Keratinocyte (primary cell): Measurements from ENCODE around the gene PCAT6. TPM values are rescaled to one million over a fixed set of nuclear protein-coding genes. Genes with fewer than 3 reads are reported as not detected.

Experiments used
- DNase-seq: peaks from one replicate; pipeline ENCODE4 v3.0.0-alpha.2; 2011; ENCODE audit warnings: low read depth, missing footprints, low spot score
- FAIRE-seq: peaks from 2 replicates; lab custom pipeline; 2011; peaks lifted over from hg19 to GRCh38; lab: Jason Lieb, UNC
- H2AFZ ChIP-seq: 2 replicates; pipeline ENCODE4 v1.6.0; 2012; ENCODE audit warnings: low read length, control low read depth, inconsistent platforms; ENCODE audit not compliant: control insufficient read depth
- H3K27ac ChIP-seq: 2 replicates; pipeline ENCODE4 v1.5.1; 2011; ENCODE audit warnings: low read length; ENCODE audit not compliant: control insufficient read depth, insufficient read depth
- H3K27me3 ChIP-seq: 3 replicates; pipeline ENCODE4 v1.6.0; 2011; ENCODE audit warnings: low read length; ENCODE audit not compliant: control insufficient read depth, insufficient read depth; ENCODE audit errors: extremely low read depth
- H3K36me3 ChIP-seq, 2 experiments: 2 replicates in 1 of 2; 3 replicates in 1 of 2; pipeline ENCODE4 v1.5.1; 2011; ENCODE audit warnings: low read length in 2 of 2, mild to moderate bottlenecking in 1 of 2; ENCODE audit not compliant: control insufficient read depth in 2 of 2, insufficient read depth in 2 of 2; ENCODE audit errors: extremely low read depth in 1 of 2
- H3K4me1 ChIP-seq: 3 replicates; pipeline ENCODE4 v1.5.1; 2011; ENCODE audit warnings: low read length; ENCODE audit not compliant: control insufficient read depth, insufficient read depth; ENCODE audit errors: extremely low read depth
- H3K4me2 ChIP-seq: 3 replicates; pipeline ENCODE4 v1.6.0; 2011; ENCODE audit warnings: low read depth, low read length; ENCODE audit not compliant: control insufficient read depth, insufficient read depth; ENCODE audit errors: extremely low read depth
- H3K4me3 ChIP-seq, 3 experiments: fragments of 200-600 bp in 1 of 3; sonication (generic) in 1 of 3; 2 replicates in 2 of 3; 3 replicates in 1 of 3; pipeline ENCODE4 v1.5.1; 2011 to 2016; ENCODE audit warnings: low read length in 3 of 3, mild to moderate bottlenecking in 3 of 3, control low read depth in 2 of 3, inconsistent platforms in 1 of 3, low read depth in 1 of 3, mixed read lengths in 1 of 3, mixed run types in 1 of 3, moderate library complexity in 1 of 3; ENCODE audit not compliant: control insufficient read depth in 2 of 3, insufficient read depth in 2 of 3; ENCODE audit errors: extremely low read depth in 1 of 3
- H3K79me2 ChIP-seq: 2 replicates; pipeline ENCODE4 v1.6.0; 2012; ENCODE audit warnings: low read length; ENCODE audit not compliant: control insufficient read depth, insufficient read depth
- H3K9ac ChIP-seq: 3 replicates; pipeline ENCODE4 v1.6.0; 2011; ENCODE audit warnings: low read length; ENCODE audit not compliant: control insufficient read depth, insufficient read depth; ENCODE audit errors: extremely low read depth
- H3K9me1 ChIP-seq: 3 replicates; pipeline ENCODE4 v1.6.0; 2011; ENCODE audit warnings: low read length; ENCODE audit not compliant: control insufficient read depth, insufficient read depth; ENCODE audit errors: extremely low read depth
- H3K9me3 ChIP-seq: 2 replicates; pipeline ENCODE4 v1.5.1; 2012; ENCODE audit warnings: low read depth, low read length; ENCODE audit not compliant: control insufficient read depth
- H4K20me1 ChIP-seq: 3 replicates; pipeline ENCODE4 v1.6.0; 2011; ENCODE audit warnings: low read length; ENCODE audit not compliant: control insufficient read depth, insufficient read depth; ENCODE audit errors: extremely low read depth
- EZH2 ChIP-seq: IDR thresholded peaks from one replicate; pipeline ENCODE4 v1.6.1; 2012; ENCODE audit warnings: inconsistent platforms, mild to moderate bottlenecking, low read length, moderate library complexity
- dilution Hi-C: fragments of 300-500 bp; cut with MboI; formaldehyde crosslinking; loops from one replicate; pipeline ENCODE4 v1.7.0; 2020; ENCODE audit warnings: low sequenced_read_pairs; ENCODE audit not compliant: extremely low pct_ligation_motif_present
- polyA plus RNA-seq, 5 experiments: library from polyadenylated mRNA; depleted of rRNA in 3 of 5; stranded (reverse) in 3 of 5; stranded (forward) in 1 of 5; unstranded in 1 of 5; fragments of >200 nt; gene quantifications; 1 replicate in 1 of 5; 2 replicates in 3 of 5; 3 replicates in 1 of 5; pipeline versions ENCODE4 v1.2.1 to v1.2.3, GENCODE V29; 2011 to 2012; ENCODE audit warnings: missing spikeins in 2 of 5, low read depth in 1 of 5, low replicate concordance in 1 of 5
- TF ChIP-seq, protein P1 (sequence below), 3 experiments: IDR thresholded peaks in 1 of 3; conservative IDR thresholded peaks in 1 of 3; optimal IDR thresholded peaks in 1 of 3; 2 replicates in 2 of 3; 3 replicates in 1 of 3; pipeline versions ENCODE3 to v1.5.1; 2011; ENCODE audit warnings: low read length in 3 of 3, mild to moderate bottlenecking in 3 of 3, moderate library complexity in 2 of 3, control low read depth in 1 of 3, inconsistent platforms in 1 of 3; ENCODE audit not compliant: insufficient read depth in 2 of 3; ENCODE audit errors: extremely low read depth in 1 of 3

The PCAT6 gene
- polyA plus RNA-seq, 1 donor (not counting 4 experiments of a cell fraction or from before 2014, with no cell fraction given), result 1.6 TPM

DNA sequence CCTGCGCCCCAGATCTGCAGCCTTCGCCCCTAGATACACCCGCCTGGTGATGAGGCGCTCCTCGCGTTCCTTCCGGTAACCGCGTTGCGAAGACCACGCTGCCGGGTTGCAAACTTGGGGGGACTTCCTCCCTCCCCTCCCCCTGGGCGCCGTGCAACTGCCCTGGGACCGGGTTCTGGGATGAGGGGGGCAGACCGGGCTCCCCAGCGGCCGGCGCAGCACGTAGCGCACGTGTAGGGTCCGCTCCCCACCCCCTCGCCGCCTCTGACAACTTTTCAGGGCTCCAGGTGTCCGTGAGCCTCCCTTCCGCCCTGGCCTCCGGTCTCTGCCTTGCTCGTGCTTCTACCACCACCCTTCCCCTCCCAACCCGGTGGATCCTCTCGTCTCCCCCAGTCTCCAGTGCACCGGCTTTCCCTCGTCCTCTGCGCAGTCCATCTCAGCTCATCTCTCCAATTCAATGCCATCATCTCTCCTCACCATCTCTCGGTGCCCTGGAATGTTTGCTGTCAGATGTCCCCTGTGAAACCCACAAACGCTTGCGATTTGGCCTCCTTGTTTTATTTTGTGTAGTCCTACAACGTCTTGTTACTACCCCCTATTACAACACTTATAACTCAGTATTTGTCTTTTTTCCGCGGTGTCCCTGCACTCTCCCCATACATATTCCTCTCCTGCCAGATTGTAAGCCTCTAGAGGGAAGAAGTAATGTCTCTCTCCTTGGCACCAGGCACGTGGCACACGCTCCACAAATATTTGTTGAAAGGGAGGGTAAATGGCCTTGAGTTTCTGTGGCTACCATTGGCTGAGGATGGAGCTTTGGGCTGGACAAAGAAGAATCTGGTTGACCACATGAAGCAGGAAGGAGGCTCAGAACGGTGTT, 782 bp downstream of the PCAT6 start:
- peak overlapping the region; percentile 56 to 86 (median 86) for H3K4me3 ChIP-seq
- peaks cover 29% of the 10 kb centered on the region for H3K4me1 ChIP-seq
- peak overlapping the region; percentile 89 for H2AFZ ChIP-seq
- H3K27me3 ChIP-seq, result no peaks in the 10 kb centered on the region
- dilution Hi-C loops, result no loop called here
- H3K27ac ChIP-seq, result peak overlapping the region; percentile 78
- no peaks in the 10 kb centered on the region for H4K20me1 ChIP-seq
- DNase-seq, result no peak
- H3K9me1 ChIP-seq, result no peaks in the 10 kb centered on the region
- no peaks in the 10 kb centered on the region for H3K9me3 ChIP-seq
- TF ChIP-seq, protein P1, sequence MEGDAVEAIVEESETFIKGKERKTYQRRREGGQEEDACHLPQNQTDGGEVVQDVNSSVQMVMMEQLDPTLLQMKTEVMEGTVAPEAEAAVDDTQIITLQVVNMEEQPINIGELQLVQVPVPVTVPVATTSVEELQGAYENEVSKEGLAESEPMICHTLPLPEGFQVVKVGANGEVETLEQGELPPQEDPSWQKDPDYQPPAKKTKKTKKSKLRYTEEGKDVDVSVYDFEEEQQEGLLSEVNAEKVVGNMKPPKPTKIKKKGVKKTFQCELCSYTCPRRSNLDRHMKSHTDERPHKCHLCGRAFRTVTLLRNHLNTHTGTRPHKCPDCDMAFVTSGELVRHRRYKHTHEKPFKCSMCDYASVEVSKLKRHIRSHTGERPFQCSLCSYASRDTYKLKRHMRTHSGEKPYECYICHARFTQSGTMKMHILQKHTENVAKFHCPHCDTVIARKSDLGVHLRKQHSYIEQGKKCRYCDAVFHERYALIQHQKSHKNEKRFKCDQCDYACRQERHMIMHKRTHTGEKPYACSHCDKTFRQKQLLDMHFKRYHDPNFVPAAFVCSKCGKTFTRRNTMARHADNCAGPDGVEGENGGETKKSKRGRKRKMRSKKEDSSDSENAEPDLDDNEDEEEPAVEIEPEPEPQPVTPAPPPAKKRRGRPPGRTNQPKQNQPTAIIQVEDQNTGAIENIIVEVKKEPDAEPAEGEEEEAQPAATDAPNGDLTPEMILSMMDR (optimal IDR thresholded peaks at IDR 0.05 in 1 of 3, IDR thresholded peaks at IDR 0.05 in 1 of 3, conservative IDR thresholded peaks at IDR 0.05 in 1 of 3; ENCODE audit: extremely low read depth in 1 of 3, insufficient read depth in 2 of 3, low read length in 3 of 3), result no peak
- no peak for TF ChIP-seq EZH2
- H3K36me3 ChIP-seq, result no peaks in the 10 kb centered on the region
- no peak for FAIRE-seq
- H3K4me2 ChIP-seq, result peak overlapping the region; percentile 98
- peaks cover 16% of the 10 kb centered on the region for H3K79me2 ChIP-seq
- peak overlapping the region; percentile 83 for H3K9ac ChIP-seq

DNA sequence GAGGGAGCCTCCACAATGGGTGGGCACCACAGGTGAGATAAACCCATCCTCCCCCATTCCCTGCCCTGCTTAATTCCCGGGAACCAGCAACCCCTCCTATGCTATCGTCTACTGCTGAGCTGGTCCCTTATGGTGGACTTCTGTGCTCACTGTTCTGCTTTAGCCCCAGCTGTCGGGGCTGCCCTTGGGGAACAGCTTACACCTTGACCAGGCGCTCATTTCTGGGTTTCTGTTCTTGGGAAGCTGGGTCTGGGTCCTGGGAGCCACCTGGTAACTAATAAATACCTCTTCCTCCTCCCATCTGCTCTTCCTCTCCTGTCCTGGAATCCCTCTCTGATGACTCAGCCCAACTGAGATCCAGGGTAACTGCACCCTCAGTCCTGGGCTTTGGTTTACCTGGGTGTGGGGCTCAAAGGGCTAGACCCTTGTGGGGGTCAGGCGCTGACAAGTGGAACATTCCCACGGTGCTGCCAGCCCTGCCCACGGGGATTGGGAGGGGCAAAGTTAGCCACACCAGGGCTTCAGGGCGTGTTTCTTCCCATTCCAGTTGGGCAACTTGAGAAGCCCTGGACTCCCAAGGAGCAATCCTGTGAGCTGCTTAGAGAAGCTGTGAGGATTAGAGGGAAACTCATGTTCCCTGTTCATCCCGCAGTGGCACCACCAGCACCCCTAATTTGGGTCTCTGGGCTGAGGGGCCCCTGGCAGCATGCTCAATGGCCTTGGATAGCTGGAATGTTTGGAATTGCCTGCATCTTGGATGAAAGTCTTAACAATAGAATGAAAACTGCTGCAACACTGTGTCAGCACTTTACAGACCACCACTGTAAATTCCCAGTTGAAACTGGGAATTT, 1.6 kb downstream of the PCAT6 start:
- Histone ChIP-seq H3K79me2 (peaks cover 8% of the 10 kb centered on the region), H3K4me2 (peak overlapping the region; percentile 98), H2AFZ (no peak overlapping the region), H3K4me1 (peaks cover 29% of the 10 kb centered on the region), H4K20me1 (no peaks in the 10 kb centered on the region), H3K36me3 (no peaks in the 10 kb centered on the region), H3K4me3 (peak overlapping the region in 1 of 3 experiments; percentile 56), H3K27me3 (no peaks in the 10 kb centered on the region), H3K9me1 (no peaks in the 10 kb centered on the region), H3K9ac (no peak overlapping the region), H3K9me3 (no peaks in the 10 kb centered on the region), H3K27ac (no peak overlapping the region)
- TF ChIP-seq, protein P1 (optimal IDR thresholded peaks at IDR 0.05 in 1 of 3, IDR thresholded peaks at IDR 0.05 in 1 of 3, conservative IDR thresholded peaks at IDR 0.05 in 1 of 3; ENCODE audit: extremely low read depth in 1 of 3, insufficient read depth in 2 of 3, low read length in 3 of 3), result no peak
- TF ChIP-seq EZH2, result no peak
- FAIRE-seq (no peak), DNase-seq (no peak)
- dilution Hi-C loops, result no loop called here
